Activated effector memory CD4-positive, alpha-beta T cell treated with Interleukin-2 at 50 U/mL for 16 hours (primary cell): Measurements from ENCODE around the gene NKX2-3.

ENCODE experiments used
- DNase-seq: peaks from one replicate; pipeline ENCODE4 v3.0.0-alpha.2; 2020

NKX2-3 gene

GRCh38 chr10:99583687-99584086, 50.9 kb downstream of the NKX2-3 start:
- DNase-seq, result no peak
